GM21825 (cell line): ENCODE data around the gene FNDC10.

Experiments used
- ATAC-seq: cut with Tn5 transposase; IDR thresholded peaks from one replicate; pipeline ENCODE4 v1.9.1; 2021; ENCODE audit warnings: mild to moderate bottlenecking, moderate library complexity; ENCODE audit not compliant: unreplicated experiment

The FNDC10 gene

GRCh38 chr1:1627829-1628753 lies 28.2 kb upstream of the FNDC10 start:
- ATAC-seq: no peak

- ATAC-seq: no peak
These were observed 27.4 kb upstream of the FNDC10 start for GRCh38 chr1:1627261-1627828.

- ATAC-seq: no peak
These were observed 26.5 kb upstream of the FNDC10 start for GRCh38 chr1:1626207-1627141.

GRCh38 chr1:1625824-1626206 lies 25.9 kb upstream of the FNDC10 start:
- ATAC-seq: no peak

GRCh38 chr1:1625404-1625775 lies 25.5 kb upstream of the FNDC10 start:
- no peak for ATAC-seq

GRCh38 chr1:1624443-1625403 lies 24.8 kb upstream of the FNDC10 start:
- ATAC-seq: no peak

GRCh38 chr1:1623631-1624442 lies 23.9 kb upstream of the FNDC10 start:
- no peak for ATAC-seq

GRCh38 chr1:1623181-1623630 lies 23.3 kb upstream of the FNDC10 start:
- no peak for ATAC-seq

GRCh38 chr1:1622788-1623094 lies 22.8 kb upstream of the FNDC10 start:
- ATAC-seq: no peak

GRCh38 chr1:1622010-1622787 lies 22.3 kb upstream of the FNDC10 start:
- ATAC-seq: no peak

- ATAC-seq: no peak
These were observed 21.5 kb upstream of the FNDC10 start for GRCh38 chr1:1621173-1622009.

GRCh38 chr1:1620433-1621139 lies 20.7 kb upstream of the FNDC10 start:
- ATAC-seq: no peak

GRCh38 chr1:1619917-1620361 lies 20.0 kb upstream of the FNDC10 start:
- no peak for ATAC-seq

- ATAC-seq: no peak
These were observed 18.6 kb upstream of the FNDC10 start for GRCh38 chr1:1618396-1619068.

GRCh38 chr1:1617925-1618324 lies 18.0 kb upstream of the FNDC10 start:
- ATAC-seq: no peak

GRCh38 chr1:1617516-1617915 lies 17.6 kb upstream of the FNDC10 start:
- no peak for ATAC-seq

- no peak for ATAC-seq
These were observed 16.9 kb upstream of the FNDC10 start for GRCh38 chr1:1616838-1617237.
